ENCODE data around the gene MALRD1. TPM values are rescaled to one million over a fixed set of nuclear protein-coding genes. Genes with fewer than 3 reads are reported as not detected.

MALRD1 gene
- total RNA-seq, 1 experiment from 2014 or later: 0.50 TPM

DNA sequence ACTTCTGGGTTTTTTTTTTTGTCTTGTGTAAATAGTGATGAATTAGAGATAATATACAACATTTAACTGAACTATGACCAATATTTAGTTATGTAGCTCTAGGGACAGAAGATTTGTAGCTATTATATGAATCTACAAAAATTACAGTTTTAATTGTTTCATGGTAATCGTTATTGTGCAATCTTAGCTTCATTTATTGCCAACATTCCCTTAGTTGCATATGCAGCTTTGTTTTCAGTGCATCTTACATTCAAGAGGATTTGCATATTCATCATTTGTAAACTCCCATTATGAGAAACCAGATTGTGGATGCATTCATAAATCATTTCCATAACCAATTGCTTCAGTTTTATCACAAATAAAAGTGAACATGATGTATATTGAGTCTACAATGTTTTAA lies 68.8 kb downstream of the MALRD1 start:
- H3K4me3 Mint-ChIP-seq: no peak overlapping the region
- ChIA-PET POLR2A (no interaction called here), CTCF (no interaction called here)
- no peak for ATAC-seq
- TF ChIP-seq TP53 (CRISPR knock-in tag; IDR thresholded peaks at IDR 0.05): no peak
- no peak for TF ChIP-seq GTF2I (CRISPR knock-in tag; conservative IDR thresholded peaks at IDR 0.05)
- TF ChIP-seq, protein P1, sequence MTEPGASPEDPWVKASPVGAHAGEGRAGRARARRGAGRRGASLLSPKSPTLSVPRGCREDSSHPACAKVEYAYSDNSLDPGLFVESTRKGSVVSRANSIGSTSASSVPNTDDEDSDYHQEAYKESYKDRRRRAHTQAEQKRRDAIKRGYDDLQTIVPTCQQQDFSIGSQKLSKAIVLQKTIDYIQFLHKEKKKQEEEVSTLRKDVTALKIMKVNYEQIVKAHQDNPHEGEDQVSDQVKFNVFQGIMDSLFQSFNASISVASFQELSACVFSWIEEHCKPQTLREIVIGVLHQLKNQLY (CRISPR knock-in tag; IDR thresholded peaks at IDR 0.05): no peak
- TF ChIP-seq NR2C2 (CRISPR knock-in tag; IDR thresholded peaks at IDR 0.05): no peak
- TF ChIP-seq MAX (CRISPR knock-in tag; IDR thresholded peaks at IDR 0.05): no peak
- no peak for TF ChIP-seq CREM (CRISPR knock-in tag; IDR thresholded peaks at IDR 0.05)
- no peak for TF ChIP-seq NR1H2 (CRISPR knock-in tag; IDR thresholded peaks at IDR 0.05)
- no peak for TF ChIP-seq ATF3 (CRISPR knock-in tag; conservative IDR thresholded peaks at IDR 0.05)
- TF ChIP-seq, protein P2, sequence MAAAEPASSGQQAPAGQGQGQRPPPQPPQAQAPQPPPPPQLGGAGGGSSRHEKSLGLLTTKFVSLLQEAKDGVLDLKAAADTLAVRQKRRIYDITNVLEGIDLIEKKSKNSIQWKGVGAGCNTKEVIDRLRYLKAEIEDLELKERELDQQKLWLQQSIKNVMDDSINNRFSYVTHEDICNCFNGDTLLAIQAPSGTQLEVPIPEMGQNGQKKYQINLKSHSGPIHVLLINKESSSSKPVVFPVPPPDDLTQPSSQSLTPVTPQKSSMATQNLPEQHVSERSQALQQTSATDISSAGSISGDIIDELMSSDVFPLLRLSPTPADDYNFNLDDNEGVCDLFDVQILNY (CRISPR knock-in tag; IDR thresholded peaks at IDR 0.05): no peak
- TF ChIP-seq ZNF425 (CRISPR knock-in tag; conservative IDR thresholded peaks at IDR 0.05): no peak
- no peak for TF ChIP-seq NFATC4 (CRISPR knock-in tag; IDR thresholded peaks at IDR 0.05)
- TF ChIP-seq ELF4 (CRISPR knock-in tag; IDR thresholded peaks at IDR 0.05; ENCODE audit: low read depth): no peak
- no peak for TF ChIP-seq FOXP1 (CRISPR knock-in tag; IDR thresholded peaks at IDR 0.05; ENCODE audit: borderline replicate concordance)
- TF ChIP-seq KAT7 (CRISPR knock-in tag; IDR thresholded peaks at IDR 0.05; ENCODE audit: borderline replicate concordance): no peak
- TF ChIP-seq CDX4 (CRISPR knock-in tag; IDR thresholded peaks at IDR 0.05; ENCODE audit: borderline replicate concordance): no peak
- TF ChIP-seq, protein P3, sequence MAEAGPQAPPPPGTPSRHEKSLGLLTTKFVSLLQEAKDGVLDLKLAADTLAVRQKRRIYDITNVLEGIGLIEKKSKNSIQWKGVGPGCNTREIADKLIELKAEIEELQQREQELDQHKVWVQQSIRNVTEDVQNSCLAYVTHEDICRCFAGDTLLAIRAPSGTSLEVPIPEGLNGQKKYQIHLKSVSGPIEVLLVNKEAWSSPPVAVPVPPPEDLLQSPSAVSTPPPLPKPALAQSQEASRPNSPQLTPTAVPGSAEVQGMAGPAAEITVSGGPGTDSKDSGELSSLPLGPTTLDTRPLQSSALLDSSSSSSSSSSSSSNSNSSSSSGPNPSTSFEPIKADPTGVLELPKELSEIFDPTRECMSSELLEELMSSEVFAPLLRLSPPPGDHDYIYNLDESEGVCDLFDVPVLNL (CRISPR knock-in tag; IDR thresholded peaks at IDR 0.05; ENCODE audit: borderline replicate concordance, low read depth): no peak
- no peak for TF ChIP-seq ZNF317 (CRISPR knock-in tag; IDR thresholded peaks at IDR 0.05; ENCODE audit: borderline replicate concordance, low read depth)
- TF ChIP-seq, protein P4, sequence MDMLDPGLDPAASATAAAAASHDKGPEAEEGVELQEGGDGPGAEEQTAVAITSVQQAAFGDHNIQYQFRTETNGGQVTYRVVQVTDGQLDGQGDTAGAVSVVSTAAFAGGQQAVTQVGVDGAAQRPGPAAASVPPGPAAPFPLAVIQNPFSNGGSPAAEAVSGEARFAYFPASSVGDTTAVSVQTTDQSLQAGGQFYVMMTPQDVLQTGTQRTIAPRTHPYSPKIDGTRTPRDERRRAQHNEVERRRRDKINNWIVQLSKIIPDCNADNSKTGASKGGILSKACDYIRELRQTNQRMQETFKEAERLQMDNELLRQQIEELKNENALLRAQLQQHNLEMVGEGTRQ (CRISPR knock-in tag; IDR thresholded peaks at IDR 0.05): no peak
- no peak for TF ChIP-seq SMAD3 (CRISPR knock-in tag; IDR thresholded peaks at IDR 0.05; ENCODE audit: borderline replicate concordance)
- no peak for TF ChIP-seq ZNF219 (CRISPR knock-in tag; IDR thresholded peaks at IDR 0.05; ENCODE audit: borderline replicate concordance)
- H3K4me1 Mint-ChIP-seq: peaks cover 30% of the 10 kb centered on the region
- DNase-seq (ENCODE audit: low spot score): no peak
- peaks cover 10% of the 10 kb centered on the region for H3K36me3 Mint-ChIP-seq
- no peak overlapping the region for H3K27ac Mint-ChIP-seq
- H3K9me3 Mint-ChIP-seq: peaks cover 19% of the 10 kb centered on the region
- peaks cover 4% of the 10 kb centered on the region for H3K27me3 Mint-ChIP-seq (ENCODE audit: low read depth)
